Fibroblast of lung (primary cell): ENCODE results near the gene UBE2E2. TPM values are rescaled to one million over a fixed set of nuclear protein-coding genes. Genes with fewer than 3 reads are reported as not detected.
A peak's percentile ranks its signal among the peaks of the same experiment; 100 is the strongest.

Source experiments
- DNase-seq, 2 donors: peaks; one replicate each; pipeline versions ENCODE4 v3.0.0 to v3.0.0-alpha.2; 2010; ENCODE audit warnings: low read depth in 2 of 2
- H2AFZ ChIP-seq: 2 replicates; pipeline ENCODE4 v1.5.1; 2012; ENCODE audit warnings: low read length, control low read depth, inconsistent platforms
- H3K27ac ChIP-seq: 2 replicates; pipeline ENCODE4 v1.5.1; 2011; ENCODE audit warnings: low read length, control low read depth; ENCODE audit not compliant: insufficient read depth
- H3K27me3 ChIP-seq: 2 replicates; pipeline ENCODE4 v1.5.1; 2011; ENCODE audit warnings: mild to moderate bottlenecking, low read length; ENCODE audit not compliant: control insufficient read depth, insufficient read depth
- H3K36me3 ChIP-seq: 2 replicates; pipeline ENCODE4 v1.5.1; 2011; ENCODE audit warnings: low read length; ENCODE audit not compliant: control insufficient read depth, insufficient read depth
- H3K4me1 ChIP-seq: 2 replicates; pipeline ENCODE4 v1.5.1; 2011; ENCODE audit warnings: low read length; ENCODE audit not compliant: control insufficient read depth, insufficient read depth; ENCODE audit errors: extremely low read depth
- H3K4me2 ChIP-seq: 2 replicates; pipeline ENCODE4 v1.5.1; 2011; ENCODE audit warnings: low read length, control low read depth; ENCODE audit not compliant: insufficient read depth; ENCODE audit errors: extremely low read depth
- H3K4me3 ChIP-seq, 4 experiments: fragments of 200-600 bp in 1 of 4; sonication (generic) in 1 of 4; replicated peaks in 1 of 4; 2 replicates each; pipeline ENCODE4 v1.5.1; 2011 to 2016; ENCODE audit warnings: low read length in 4 of 4, low read depth in 3 of 4, mild to moderate bottlenecking in 3 of 4, control low read depth in 2 of 4, inconsistent platforms in 1 of 4, mixed read lengths in 1 of 4; ENCODE audit not compliant: insufficient read depth in 1 of 4; ENCODE audit errors: control extremely low read depth in 1 of 4
- H3K79me2 ChIP-seq: 2 replicates; pipeline ENCODE4 v1.5.1; 2012; ENCODE audit warnings: mild to moderate bottlenecking, low read length, inconsistent platforms; ENCODE audit not compliant: control insufficient read depth, insufficient read depth
- H3K9ac ChIP-seq: 2 replicates; pipeline ENCODE4 v1.5.1; 2011; ENCODE audit warnings: mild to moderate bottlenecking, low read length, control low read depth; ENCODE audit not compliant: insufficient read depth
- H3K9me3 ChIP-seq: 2 replicates; pipeline ENCODE4 v1.5.1; 2012; ENCODE audit warnings: low read depth, low read length; ENCODE audit not compliant: control insufficient read depth, insufficient read depth
- H4K20me1 ChIP-seq: 2 replicates; pipeline ENCODE4 v1.5.1; 2011; ENCODE audit warnings: low read length; ENCODE audit not compliant: control insufficient read depth, insufficient read depth; ENCODE audit errors: extremely low read depth
- EZH2 ChIP-seq: IDR thresholded peaks from 2 replicates; pipeline ENCODE4 v1.5.1; 2012; ENCODE audit warnings: low read length, control low read depth, mild to moderate bottlenecking; ENCODE audit errors: missing control alignments
- polyA plus RNA-seq, 2 donors: library from polyadenylated mRNA; depleted of rRNA in 1 of 2; stranded (reverse) in 1 of 2; unstranded in 1 of 2; fragments of >200 nt; gene quantifications; 2 replicates each; pipeline ENCODE4 v1.2.1, GENCODE V29; 2011 to 2012; ENCODE audit warnings: missing spikeins in 1 of 2
- total RNA-seq: library from RNA; depleted of rRNA; stranded (reverse); fragments of >200 nt; gene quantifications from 2 replicates; pipeline ENCODE4 v1.2.1, GENCODE V29; 2014
- TF ChIP-seq, protein P1 (sequence below), 2 donors: IDR thresholded peaks in 1 of 2; conservative IDR thresholded peaks in 1 of 2; 1 replicate in 1 of 2; 2 replicates in 1 of 2; pipeline ENCODE4 v1.5.1; 2011 to 2012; ENCODE audit warnings: low read length in 2 of 2, control low read depth in 1 of 2, inconsistent platforms in 1 of 2, low read depth in 1 of 2, mild to moderate bottlenecking in 1 of 2

The UBE2E2 gene
- total and polyA plus RNA-seq, 2 donors (not counting 1 experiment from before 2014, with no cell fraction given): 79.8 to 127 TPM

- H3K4me1 ChIP-seq: peaks cover 2% of the 10 kb centered on the region
- H3K9me3 ChIP-seq: no peaks in the 10 kb centered on the region
- peak in 1 of 2 donors; percentile 36 for DNase-seq
- no peaks in the 10 kb centered on the region for H4K20me1 ChIP-seq
- peaks cover 4% of the 10 kb centered on the region for H3K27me3 ChIP-seq
- H3K36me3 ChIP-seq: no peaks in the 10 kb centered on the region
- H3K79me2 ChIP-seq: peaks cover 49% of the 10 kb centered on the region
- H3K9ac ChIP-seq: peak overlapping the region; percentile 90
- H3K4me3 ChIP-seq: peak overlapping the region; percentile 77 to 91 (median 86)
- H3K27ac ChIP-seq: peak overlapping the region; percentile 87
- peak overlapping the region; percentile 53 for H2AFZ ChIP-seq
- H3K4me2 ChIP-seq: peak overlapping the region; percentile 94
- TF ChIP-seq, protein P1, sequence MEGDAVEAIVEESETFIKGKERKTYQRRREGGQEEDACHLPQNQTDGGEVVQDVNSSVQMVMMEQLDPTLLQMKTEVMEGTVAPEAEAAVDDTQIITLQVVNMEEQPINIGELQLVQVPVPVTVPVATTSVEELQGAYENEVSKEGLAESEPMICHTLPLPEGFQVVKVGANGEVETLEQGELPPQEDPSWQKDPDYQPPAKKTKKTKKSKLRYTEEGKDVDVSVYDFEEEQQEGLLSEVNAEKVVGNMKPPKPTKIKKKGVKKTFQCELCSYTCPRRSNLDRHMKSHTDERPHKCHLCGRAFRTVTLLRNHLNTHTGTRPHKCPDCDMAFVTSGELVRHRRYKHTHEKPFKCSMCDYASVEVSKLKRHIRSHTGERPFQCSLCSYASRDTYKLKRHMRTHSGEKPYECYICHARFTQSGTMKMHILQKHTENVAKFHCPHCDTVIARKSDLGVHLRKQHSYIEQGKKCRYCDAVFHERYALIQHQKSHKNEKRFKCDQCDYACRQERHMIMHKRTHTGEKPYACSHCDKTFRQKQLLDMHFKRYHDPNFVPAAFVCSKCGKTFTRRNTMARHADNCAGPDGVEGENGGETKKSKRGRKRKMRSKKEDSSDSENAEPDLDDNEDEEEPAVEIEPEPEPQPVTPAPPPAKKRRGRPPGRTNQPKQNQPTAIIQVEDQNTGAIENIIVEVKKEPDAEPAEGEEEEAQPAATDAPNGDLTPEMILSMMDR (conservative IDR thresholded peaks at IDR 0.05 in 1 of 2, IDR thresholded peaks at IDR 0.05 in 1 of 2; ENCODE audit: low read depth in 1 of 2, low read length in 2 of 2): no peak
- no peak for TF ChIP-seq EZH2
Observed at GRCh38 chr3:23203708-23204330, 692 bp downstream of the UBE2E2 start.

- Histone ChIP-seq H3K9me3 (no peaks in the 10 kb centered on the region), H3K9ac (no peak overlapping the region), H4K20me1 (no peaks in the 10 kb centered on the region), H3K4me2 (peak overlapping the region; percentile 32), H3K36me3 (no peaks in the 10 kb centered on the region), H2AFZ (no peak overlapping the region), H3K27me3 (no peaks in the 10 kb centered on the region), H3K4me1 (peaks cover 2% of the 10 kb centered on the region), H3K79me2 (peaks cover 50% of the 10 kb centered on the region), H3K4me3 (no peak overlapping the region), H3K27ac (no peak overlapping the region)
- no peak for TF ChIP-seq EZH2
- TF ChIP-seq, protein P1 (conservative IDR thresholded peaks at IDR 0.05 in 1 of 2, IDR thresholded peaks at IDR 0.05 in 1 of 2; ENCODE audit: low read depth in 1 of 2, low read length in 2 of 2): no peak
- no peak for DNase-seq
Observed at GRCh38 chr3:23206366-23206765, 3.2 kb downstream of the UBE2E2 start.

GRCh38 chr3:23209103-23209502 is 6.0 kb downstream of the UBE2E2 start:
- Histone ChIP-seq H4K20me1 (no peaks in the 10 kb centered on the region), H3K4me2 (no peak overlapping the region), H3K4me1 (peaks cover 2% of the 10 kb centered on the region), H3K79me2 (peaks cover 43% of the 10 kb centered on the region), H2AFZ (no peak overlapping the region), H3K9ac (no peak overlapping the region), H3K9me3 (no peaks in the 10 kb centered on the region), H3K4me3 (no peak overlapping the region), H3K36me3 (no peaks in the 10 kb centered on the region), H3K27me3 (no peaks in the 10 kb centered on the region), H3K27ac (no peak overlapping the region)
- TF ChIP-seq EZH2: no peak
- TF ChIP-seq, protein P1 (conservative IDR thresholded peaks at IDR 0.05 in 1 of 2, IDR thresholded peaks at IDR 0.05 in 1 of 2; ENCODE audit: low read depth in 1 of 2, low read length in 2 of 2): no peak
- no peak for DNase-seq
